GM12873 (cell line): ENCODE results near the gene PELI1.

Experiments used
- TF ChIP-seq, protein P1 (sequence below): IDR thresholded peaks from 2 replicates; pipeline ENCODE4 v1.5.1; 2012; ENCODE audit warnings: low read depth, mild to moderate bottlenecking, moderate library complexity, low read length, control low read depth; ENCODE audit not compliant: insufficient read depth; ENCODE audit errors: missing control alignments

Gene PELI1

DNA sequence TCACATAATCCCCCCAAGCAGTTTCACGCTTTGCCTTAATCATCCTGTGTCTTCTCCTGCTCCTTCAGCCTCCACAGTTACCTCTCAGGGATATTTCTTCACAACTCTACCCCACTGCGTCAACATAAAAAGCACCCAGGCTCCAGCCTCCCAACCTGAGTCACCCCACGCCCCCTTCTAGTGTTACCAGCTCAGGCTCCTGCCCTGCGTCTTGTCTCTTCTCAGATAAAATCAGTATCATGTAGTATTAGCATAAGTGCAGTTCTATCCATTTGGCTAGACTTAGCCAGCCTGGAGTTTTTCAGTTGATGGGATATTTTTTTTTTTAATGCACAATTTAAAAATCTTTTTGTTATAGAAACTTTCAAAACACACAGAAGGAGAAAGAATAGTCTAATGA, 9.6 kb upstream of the PELI1 start:
- TF ChIP-seq, protein P1, sequence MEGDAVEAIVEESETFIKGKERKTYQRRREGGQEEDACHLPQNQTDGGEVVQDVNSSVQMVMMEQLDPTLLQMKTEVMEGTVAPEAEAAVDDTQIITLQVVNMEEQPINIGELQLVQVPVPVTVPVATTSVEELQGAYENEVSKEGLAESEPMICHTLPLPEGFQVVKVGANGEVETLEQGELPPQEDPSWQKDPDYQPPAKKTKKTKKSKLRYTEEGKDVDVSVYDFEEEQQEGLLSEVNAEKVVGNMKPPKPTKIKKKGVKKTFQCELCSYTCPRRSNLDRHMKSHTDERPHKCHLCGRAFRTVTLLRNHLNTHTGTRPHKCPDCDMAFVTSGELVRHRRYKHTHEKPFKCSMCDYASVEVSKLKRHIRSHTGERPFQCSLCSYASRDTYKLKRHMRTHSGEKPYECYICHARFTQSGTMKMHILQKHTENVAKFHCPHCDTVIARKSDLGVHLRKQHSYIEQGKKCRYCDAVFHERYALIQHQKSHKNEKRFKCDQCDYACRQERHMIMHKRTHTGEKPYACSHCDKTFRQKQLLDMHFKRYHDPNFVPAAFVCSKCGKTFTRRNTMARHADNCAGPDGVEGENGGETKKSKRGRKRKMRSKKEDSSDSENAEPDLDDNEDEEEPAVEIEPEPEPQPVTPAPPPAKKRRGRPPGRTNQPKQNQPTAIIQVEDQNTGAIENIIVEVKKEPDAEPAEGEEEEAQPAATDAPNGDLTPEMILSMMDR = no peak

DNA sequence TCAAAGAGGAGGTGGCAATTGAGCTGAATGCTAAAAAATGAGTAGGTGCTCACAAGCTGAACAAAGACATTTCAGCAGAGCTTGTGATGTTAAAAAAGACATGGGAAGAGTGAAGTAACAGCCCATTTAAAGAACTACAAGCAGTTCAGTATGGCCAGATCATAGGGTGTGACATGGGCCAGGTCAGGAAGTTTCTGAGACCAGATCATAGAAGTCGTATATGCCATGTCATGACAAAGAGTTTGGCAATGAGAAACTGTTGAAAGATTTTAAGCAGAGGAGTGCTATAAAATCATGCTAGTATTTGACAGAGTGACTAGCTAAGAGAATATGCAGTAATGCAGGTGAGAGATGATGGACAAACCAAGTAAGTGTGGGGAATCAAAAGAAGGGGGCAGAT, 7.3 kb upstream of the PELI1 start:
- TF ChIP-seq, protein P1 = no peak

DNA sequence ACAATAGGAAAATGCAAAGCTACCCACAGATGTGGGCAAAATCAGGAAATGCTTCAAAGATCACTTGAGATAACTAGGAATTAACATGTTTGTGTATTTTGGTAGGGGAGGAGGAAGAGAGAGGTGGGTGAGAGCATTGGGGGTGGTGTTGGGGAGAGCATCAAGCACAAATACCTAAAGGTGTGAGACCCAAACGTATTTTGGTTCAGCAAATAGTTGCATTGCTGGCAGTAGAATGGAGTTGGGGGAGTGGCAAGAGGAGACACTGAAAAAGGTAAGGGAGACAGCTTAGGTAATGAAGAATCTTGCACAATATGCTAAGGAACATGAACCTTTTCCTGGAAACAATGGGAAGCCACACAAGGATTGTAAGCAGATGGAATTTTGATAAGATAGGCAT, 1.5 kb upstream of the PELI1 start:
- TF ChIP-seq, protein P1 = no peak

DNA sequence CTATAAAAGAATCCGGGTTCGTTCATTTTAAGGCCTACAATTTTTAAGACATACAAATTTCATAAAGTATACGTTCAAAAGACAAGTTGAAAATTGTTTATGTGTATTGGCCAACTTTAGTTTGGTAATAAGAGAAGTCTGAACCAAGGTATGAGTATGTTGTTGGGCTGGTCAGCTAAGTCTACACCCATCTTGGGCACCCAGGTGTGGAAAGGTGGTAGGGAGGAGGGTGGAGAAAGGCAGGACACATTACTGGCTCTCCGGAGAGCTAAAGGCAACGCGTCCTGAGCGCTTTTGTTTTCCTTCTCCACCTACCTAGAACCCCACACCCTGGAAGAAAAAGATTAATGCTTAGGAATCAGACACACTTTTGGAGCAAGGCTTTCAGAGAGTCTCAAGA, 899 bp upstream of the PELI1 start:
- TF ChIP-seq, protein P1 = no peak

DNA sequence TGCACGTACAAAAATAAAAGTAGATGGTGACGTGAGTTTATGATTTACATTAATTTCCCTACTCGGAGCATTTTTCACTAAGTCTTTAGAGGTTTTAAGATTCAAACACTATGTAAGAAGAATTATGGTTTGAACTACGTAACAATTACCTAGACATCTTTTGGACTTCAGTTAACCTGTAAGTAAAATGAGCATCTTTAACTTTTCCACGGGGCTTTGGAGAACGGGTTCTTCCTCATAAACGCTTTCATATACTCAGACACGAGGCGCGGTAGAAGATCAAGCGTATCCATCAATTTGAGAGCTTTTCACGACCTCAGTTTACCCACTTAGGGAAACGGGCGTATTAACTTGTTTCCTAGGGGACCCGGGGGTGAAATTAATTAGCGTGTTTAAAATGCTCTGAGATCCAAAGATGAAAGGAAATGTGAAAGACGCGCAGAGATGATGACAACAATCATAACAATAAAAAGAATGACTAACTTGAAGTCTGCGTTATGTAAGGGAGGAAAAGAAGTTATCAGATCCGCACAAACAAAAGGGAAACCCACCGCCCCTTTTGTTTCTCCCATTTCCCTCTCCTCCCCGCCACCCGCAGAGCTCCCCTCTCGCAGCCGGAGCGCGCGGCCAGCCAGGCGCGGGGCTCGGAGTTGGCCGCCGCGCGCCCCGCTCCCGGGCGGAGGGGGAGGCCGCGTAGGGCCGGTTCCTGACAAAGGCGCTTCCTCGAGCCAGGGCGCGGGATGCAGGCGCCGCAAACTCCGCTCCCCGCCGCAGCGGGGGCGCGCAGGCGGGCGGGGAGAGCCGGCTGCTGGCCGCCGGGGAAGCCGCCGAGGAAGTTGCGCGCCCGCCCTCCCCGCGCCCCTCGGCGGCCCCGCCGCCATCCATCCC, 807 bp downstream of the PELI1 start:
- TF ChIP-seq, protein P1 = no peak

DNA sequence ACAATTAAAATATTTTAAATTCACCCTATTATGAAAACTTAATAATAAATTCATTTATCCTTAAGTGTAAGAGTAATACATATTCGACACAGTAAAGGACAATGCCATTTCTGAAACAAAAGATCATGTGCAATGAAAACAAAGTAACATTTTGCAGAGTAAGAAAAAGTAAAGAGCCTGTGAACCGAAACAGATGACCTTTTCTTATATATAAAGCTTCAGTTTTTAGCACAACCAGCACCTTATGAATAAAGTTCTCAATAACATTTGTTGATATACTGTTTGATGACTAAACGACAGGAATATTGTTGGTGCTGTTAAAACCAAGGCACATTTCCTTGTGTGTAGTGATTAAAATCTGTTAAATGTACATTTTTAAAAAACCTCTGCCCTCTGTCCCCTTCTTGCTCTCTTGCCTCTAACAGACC, 1.5 kb downstream of the PELI1 start:
- TF ChIP-seq, protein P1 = no peak

DNA sequence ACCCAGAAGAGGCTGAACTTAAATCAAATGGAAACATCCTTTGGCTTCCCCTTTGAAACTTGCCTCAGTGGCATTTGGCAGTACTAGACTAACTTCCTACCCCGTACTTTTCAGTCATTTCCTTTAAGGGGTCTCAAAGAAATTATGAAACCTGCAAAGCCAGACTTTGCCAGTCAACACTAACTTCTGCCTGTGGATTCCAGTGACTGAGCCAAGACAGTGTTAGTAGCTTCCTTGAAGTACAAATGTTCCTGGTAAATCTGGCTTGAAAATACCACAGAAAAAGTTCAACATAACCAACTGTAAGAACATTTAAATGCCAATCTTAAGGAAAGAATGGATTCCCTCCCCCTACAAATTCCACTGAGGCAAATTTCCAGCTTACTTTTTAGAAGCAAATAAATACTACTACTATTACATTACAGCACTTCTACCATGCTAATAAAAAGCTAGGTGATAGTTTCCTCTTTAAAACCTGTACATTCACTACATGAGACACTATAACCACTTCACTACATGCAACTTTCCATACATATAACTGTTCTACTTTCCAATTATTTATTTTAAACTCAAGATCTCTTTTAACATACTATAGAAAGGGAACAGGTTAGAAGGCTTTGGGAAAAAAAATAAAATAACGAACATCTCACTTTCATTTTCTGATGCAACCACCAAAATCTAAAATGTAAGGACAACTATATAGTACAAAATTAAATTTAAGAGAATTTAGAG, 2.4 kb downstream of the PELI1 start:
- TF ChIP-seq, protein P1 = no peak
